Liver (tissue), 3 donors: ENCODE results near the gene SYNPO2.

Source experiments
- MAX ChIP-seq: IDR thresholded peaks from 2 replicates; pipeline ENCODE4 v1.6.1; 2016; ENCODE audit warnings: antibody characterized with exemption
- RAD21 ChIP-seq, 2 donors: IDR thresholded peaks; 2 replicates each; pipeline ENCODE4 v1.6.1; 2016; ENCODE audit warnings: antibody characterized with exemption in 2 of 2, mild to moderate bottlenecking in 2 of 2
- TAF1 ChIP-seq: conservative IDR thresholded peaks from 2 replicates; pipeline ENCODE4 v1.6.1; 2016; ENCODE audit warnings: antibody characterized with exemption, mild to moderate bottlenecking
- YY1 ChIP-seq: IDR thresholded peaks from 2 replicates; pipeline ENCODE4 v1.6.1; 2016; ENCODE audit warnings: antibody characterized with exemption, mild to moderate bottlenecking
- TF ChIP-seq, protein P1 (sequence below): fragments of 150-350 bp; IDR thresholded peaks from 2 replicates; pipeline ENCODE4 v1.5.1; 2017; ENCODE audit warnings: improper control_type of control experiment, low read depth, low read length; ENCODE audit not compliant: missing input control
- donor health status: healthy.
- donor health status: healthy.

- TF ChIP-seq TAF1 (no peak), MAX (no peak), RAD21 (IDR thresholded peaks at IDR 0.05) (no peak), YY1 (no peak)
- TF ChIP-seq, protein P1, sequence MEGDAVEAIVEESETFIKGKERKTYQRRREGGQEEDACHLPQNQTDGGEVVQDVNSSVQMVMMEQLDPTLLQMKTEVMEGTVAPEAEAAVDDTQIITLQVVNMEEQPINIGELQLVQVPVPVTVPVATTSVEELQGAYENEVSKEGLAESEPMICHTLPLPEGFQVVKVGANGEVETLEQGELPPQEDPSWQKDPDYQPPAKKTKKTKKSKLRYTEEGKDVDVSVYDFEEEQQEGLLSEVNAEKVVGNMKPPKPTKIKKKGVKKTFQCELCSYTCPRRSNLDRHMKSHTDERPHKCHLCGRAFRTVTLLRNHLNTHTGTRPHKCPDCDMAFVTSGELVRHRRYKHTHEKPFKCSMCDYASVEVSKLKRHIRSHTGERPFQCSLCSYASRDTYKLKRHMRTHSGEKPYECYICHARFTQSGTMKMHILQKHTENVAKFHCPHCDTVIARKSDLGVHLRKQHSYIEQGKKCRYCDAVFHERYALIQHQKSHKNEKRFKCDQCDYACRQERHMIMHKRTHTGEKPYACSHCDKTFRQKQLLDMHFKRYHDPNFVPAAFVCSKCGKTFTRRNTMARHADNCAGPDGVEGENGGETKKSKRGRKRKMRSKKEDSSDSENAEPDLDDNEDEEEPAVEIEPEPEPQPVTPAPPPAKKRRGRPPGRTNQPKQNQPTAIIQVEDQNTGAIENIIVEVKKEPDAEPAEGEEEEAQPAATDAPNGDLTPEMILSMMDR, result no peak
These were observed 69.2 kb downstream of the SYNPO2 start for GRCh38 chr4:118957722-118958445.
